ENCODE results near the gene PGA4.
A peak's percentile ranks its signal among the peaks of the same experiment; 100 is the strongest.
"Not testable (repeated sequence)": the region's sequence is repeated elsewhere in the genome, so short reads cannot be mapped to it uniquely, and the experiment has no call there.

The PGA4 gene

GRCh38 chr11:61222047-61222446 lies at the start of gene PGA4:
Gene PGA4 (plus strand): TSS chr11:61222347. CDS start chr11:61222401, 54 bp downstream.
- DNase-seq = not testable (repeated sequence)

GRCh38 chr11:61172356-61172755 lies 49.8 kb upstream of the PGA4 start:
- no peak for DNase-seq

GRCh38 chr11:61172888-61173287 lies 49.3 kb upstream of the PGA4 start:
- DNase-seq = no peak

GRCh38 chr11:61173456-61173855 lies 48.7 kb upstream of the PGA4 start:
- DNase-seq = no peak

- DNase-seq = no peak
These were observed 47.9 kb upstream of the PGA4 start for GRCh38 chr11:61174273-61174672.

GRCh38 chr11:61174949-61175348 lies 47.2 kb upstream of the PGA4 start:
- DNase-seq = no peak

- no peak for DNase-seq
These were observed 45.7 kb upstream of the PGA4 start for GRCh38 chr11:61176446-61176845.

GRCh38 chr11:61180205-61180604 lies 41.9 kb upstream of the PGA4 start:
- not testable (repeated sequence) for DNase-seq

GRCh38 chr11:61181489-61181888 lies 40.7 kb upstream of the PGA4 start:
- DNase-seq = no peak

GRCh38 chr11:61183645-61184044 lies 38.5 kb upstream of the PGA4 start:
- no peak for DNase-seq

- no peak for DNase-seq
These were observed 35.6 kb upstream of the PGA4 start for GRCh38 chr11:61186504-61186903.

- peak; percentile 24 to 77 for DNase-seq
These were observed 34.5 kb upstream of the PGA4 start for GRCh38 chr11:61187505-61188130.

- DNase-seq = no peak
These were observed 32.2 kb upstream of the PGA4 start for GRCh38 chr11:61189933-61190332.

- no peak for DNase-seq
These were observed 28.6 kb upstream of the PGA4 start for GRCh38 chr11:61193596-61193995.

- no peak for DNase-seq
These were observed 27.9 kb upstream of the PGA4 start for GRCh38 chr11:61194169-61194671.

- no peak for DNase-seq
These were observed 27.0 kb upstream of the PGA4 start for GRCh38 chr11:61194981-61195695.

- DNase-seq = no peak
These were observed 26.4 kb upstream of the PGA4 start for GRCh38 chr11:61195719-61196118.

- DNase-seq = no peak
These were observed 23.8 kb upstream of the PGA4 start for GRCh38 chr11:61198361-61198760.

- DNase-seq = no peak
These were observed 23.1 kb upstream of the PGA4 start for GRCh38 chr11:61198948-61199523.

GRCh38 chr11:61201476-61201875 lies 20.7 kb upstream of the PGA4 start:
- no peak for DNase-seq

- not testable (repeated sequence) for DNase-seq
These were observed 19.0 kb upstream of the PGA4 start, which contains the start of gene PGA3 for GRCh38 chr11:61202950-61203746. Gene PGA3 (plus strand): TSS chr11:61203515. CDS start chr11:61203565, 50 bp downstream.

- DNase-seq = not testable (repeated sequence)
These were observed 18.3 kb upstream of the PGA4 start for GRCh38 chr11:61203873-61204272.

GRCh38 chr11:61204502-61205059 lies 17.6 kb upstream of the PGA4 start:
- DNase-seq = not testable (repeated sequence)
